H9 (cell line): ENCODE measurements around the gene HERC3. TPM values are rescaled to one million over a fixed set of nuclear protein-coding genes. Genes with fewer than 3 reads are reported as not detected.

Experiments used
- DNase-seq: peaks from one replicate; pipeline ENCODE4 v3.0.0-alpha.2; 2017
- H2AFZ ChIP-seq: one replicate; pipeline ENCODE4 v1.6.1; 2013; ENCODE audit warnings: mild to moderate bottlenecking, low read length, control low read depth, moderate library complexity
- H2AK5ac ChIP-seq: 2 replicates; pipeline ENCODE4 v1.6.1; 2013; ENCODE audit warnings: low read length, control low read depth, mixed read lengths; ENCODE audit not compliant: insufficient read length
- H2BK120ac ChIP-seq: one replicate; pipeline ENCODE4 v1.6.1; 2013; ENCODE audit warnings: low read depth, mild to moderate bottlenecking, low read length, control low read depth, inconsistent platforms; ENCODE audit not compliant: poor library complexity, severe bottlenecking
- H2BK12ac ChIP-seq: 2 replicates; pipeline ENCODE4 v1.6.1; 2013; ENCODE audit warnings: low read length, control low read depth, mixed read lengths, low read depth; ENCODE audit not compliant: insufficient read length
- H2BK15ac ChIP-seq: 2 replicates; pipeline ENCODE4 v1.6.1; 2013; ENCODE audit warnings: low read depth, low read length, control low read depth
- H2BK20ac ChIP-seq: one replicate; pipeline ENCODE4 v1.6.1; 2013; ENCODE audit warnings: low read depth, mild to moderate bottlenecking, low read length, control low read depth, inconsistent platforms; ENCODE audit not compliant: poor library complexity, severe bottlenecking
- H2BK5ac ChIP-seq: 2 replicates; pipeline ENCODE4 v1.6.1; 2013; ENCODE audit warnings: low read length, control low read depth, mixed read lengths; ENCODE audit not compliant: insufficient read length
- H3K14ac ChIP-seq: 2 replicates; pipeline ENCODE4 v1.6.1; 2013; ENCODE audit warnings: low read length, control low read depth; ENCODE audit not compliant: insufficient read depth
- H3K18ac ChIP-seq: 2 replicates; pipeline ENCODE4 v1.6.1; 2013; ENCODE audit warnings: low read depth, mild to moderate bottlenecking, mixed read lengths, low read length, control low read depth; ENCODE audit not compliant: insufficient read length
- H3K23ac ChIP-seq: 2 replicates; pipeline ENCODE4 v1.6.1; 2013; ENCODE audit warnings: low read length, control low read depth, mixed read lengths, low read depth; ENCODE audit not compliant: insufficient read length
- H3K23me2 ChIP-seq: 2 replicates; pipeline ENCODE4 v1.6.1; 2013; ENCODE audit warnings: low read depth, mild to moderate bottlenecking, mixed read lengths, low read length, control low read depth; ENCODE audit not compliant: insufficient read length, poor library complexity, severe bottlenecking
- H3K27ac ChIP-seq: 2 replicates; pipeline ENCODE4 v1.5.1; 2013; ENCODE audit warnings: low read length, control low read depth, mixed read lengths, low read depth; ENCODE audit not compliant: insufficient read length
- H3K27me3 ChIP-seq: 2 replicates; pipeline ENCODE4 v1.6.1; 2013; ENCODE audit warnings: low read length, control low read depth, inconsistent platforms; ENCODE audit not compliant: insufficient read depth
- H3K4ac ChIP-seq: 2 replicates; pipeline ENCODE4 v1.6.1; 2013; ENCODE audit warnings: low read depth, mild to moderate bottlenecking, control low read depth, inconsistent platforms, low read length, moderate library complexity
- H3K4me1 ChIP-seq: 2 replicates; pipeline ENCODE4 v1.6.1; 2013; ENCODE audit warnings: low read length, control low read depth, inconsistent platforms; ENCODE audit not compliant: insufficient read depth
- H3K4me2 ChIP-seq: 2 replicates; pipeline ENCODE4 v1.6.1; 2013; ENCODE audit warnings: low read length, control low read depth, mixed read lengths; ENCODE audit not compliant: insufficient read length, insufficient read depth
- H3K56ac ChIP-seq: 2 replicates; pipeline ENCODE4 v1.6.1; 2013; ENCODE audit warnings: low read depth, mild to moderate bottlenecking, mixed read lengths, low read length, control low read depth; ENCODE audit not compliant: insufficient read length
- H3K79me1 ChIP-seq: 2 replicates; pipeline ENCODE4 v1.6.1; 2013; ENCODE audit warnings: low read depth, mild to moderate bottlenecking, moderate library complexity, low read length, control low read depth, inconsistent platforms; ENCODE audit not compliant: insufficient read depth, poor library complexity, severe bottlenecking
- H3K79me2 ChIP-seq: 2 replicates; pipeline ENCODE4 v1.6.1; 2013; ENCODE audit warnings: low read length, control low read depth, inconsistent platforms; ENCODE audit not compliant: insufficient read depth
- H3K9ac ChIP-seq: 2 replicates; pipeline ENCODE4 v1.6.1; 2013; ENCODE audit warnings: low read length, control low read depth, mixed read lengths; ENCODE audit not compliant: insufficient read length; ENCODE audit errors: extremely low read depth
- H3K9me3 ChIP-seq: one replicate; pipeline ENCODE4 v1.6.1; 2013; ENCODE audit warnings: low read depth, low read length, inconsistent platforms; ENCODE audit not compliant: control insufficient read depth
- H3T11ph ChIP-seq: one replicate; pipeline ENCODE4 v1.6.1; 2013; ENCODE audit warnings: mild to moderate bottlenecking, low read length, control low read depth, inconsistent platforms
- H4K20me1 ChIP-seq: one replicate; pipeline ENCODE4 v1.6.1; 2013; ENCODE audit not compliant: control insufficient read depth, insufficient read length, insufficient read depth
- H4K5ac ChIP-seq: 2 replicates; pipeline ENCODE4 v1.6.1; 2013; ENCODE audit warnings: low read depth, mild to moderate bottlenecking, mixed read lengths, low read length, control low read depth; ENCODE audit not compliant: insufficient read length
- H4K8ac ChIP-seq: replicated peaks from 2 replicates; pipeline ENCODE4 v1.6.1; 2013; ENCODE audit warnings: low read length, control low read depth, mixed read lengths, low read depth; ENCODE audit not compliant: insufficient read length
- H4K91ac ChIP-seq: 2 replicates; pipeline ENCODE4 v1.6.1; 2013; ENCODE audit warnings: low read depth, mild to moderate bottlenecking, moderate library complexity, mixed read lengths, low read length, control low read depth; ENCODE audit not compliant: insufficient read length
- H3K27ac Mint-ChIP-seq, 3 experiments: 2 replicates in 2 of 3; 3 replicates in 1 of 3; pipeline ENCODE4 v1.8.0; 2020 to 2021; ENCODE audit warnings: mixed read lengths in 3 of 3, mild to moderate bottlenecking in 1 of 3, moderate library complexity in 1 of 3
- H3K27me3 Mint-ChIP-seq: 2 replicates; pipeline ENCODE4 v1.8.0; 2021; ENCODE audit warnings: low read depth, mild to moderate bottlenecking, moderate library complexity, mixed read lengths
- H3K36me3 Mint-ChIP-seq, 3 experiments: 2 replicates in 2 of 3; 3 replicates in 1 of 3; pipeline ENCODE4 v1.8.0; 2020 to 2021; ENCODE audit warnings: low read depth in 3 of 3, mixed read lengths in 3 of 3; ENCODE audit not compliant: insufficient read depth in 1 of 3
- H3K4me1 Mint-ChIP-seq, 2 experiments: 2 replicates each; pipeline ENCODE4 v1.8.0; 2020; ENCODE audit warnings: mixed read lengths in 2 of 2
- H3K4me3 Mint-ChIP-seq, 2 experiments: 2 replicates in 1 of 2; 3 replicates in 1 of 2; pipeline ENCODE4 v1.8.0; 2020 to 2021; ENCODE audit warnings: mild to moderate bottlenecking in 2 of 2, mixed read lengths in 2 of 2, moderate library complexity in 1 of 2
- H3K9me3 Mint-ChIP-seq, 2 experiments: 2 replicates in 1 of 2; 3 replicates in 1 of 2; pipeline ENCODE4 v1.8.0; 2020; ENCODE audit warnings: mild to moderate bottlenecking in 2 of 2, mixed read lengths in 2 of 2, moderate library complexity in 1 of 2
- CTCF ChIP-seq: fragments of 200-600 bp; sonication (generic); conservative IDR thresholded peaks from 3 replicates; pipeline ENCODE4 v1.8.0; 2021; ENCODE audit warnings: antibody characterized with exemption, mild to moderate bottlenecking
- WGBS: extraction: QIAGEN DNeasy Blood & Tissue Kit; methylation state at CpG from one replicate; pipeline ENCODE4 v1.1.7; 2013; ENCODE audit warnings: missing lambda C conversion rate, low lambda C conversion rate, mixed read lengths; ENCODE audit not compliant: insufficient read length; ENCODE audit errors: extremely low coverage; 5-methylcytosine and 5-hydroxymethylcytosine counted together
- total RNA-seq: library from RNA; stranded (reverse); gene quantifications from 2 replicates; pipeline ENCODE4 v1.2.1, GENCODE V29; 2021

The HERC3 gene
- total RNA-seq, 1 experiment from 2014 or later, result 2.9 TPM

GRCh38 chr4:88616275-88617150 is 24.2 kb downstream of the HERC3 start:
- no peak overlapping the region for H2BK15ac ChIP-seq
- no peak overlapping the region for H2BK20ac ChIP-seq
- Mint-ChIP-seq H3K27ac (no peak overlapping the region), H3K4me1 (peaks cover 13 to 17% of the 10 kb centered on the region in 2 experiments), H3K36me3 (no peaks in the 10 kb centered on the region), H3K27me3 (no peaks in the 10 kb centered on the region), H3K4me3 (no peak overlapping the region), H3K9me3 (no peaks in the 10 kb centered on the region)
- no peak overlapping the region for H2AFZ ChIP-seq
- no peak overlapping the region for H2BK5ac ChIP-seq
- TF ChIP-seq CTCF, result no peak
- no peak overlapping the region for H3K27ac ChIP-seq
- no peak overlapping the region for H3K56ac ChIP-seq
- no peaks in the 10 kb centered on the region for H3K27me3 ChIP-seq
- no peak overlapping the region for H3K4me2 ChIP-seq
- no peak overlapping the region for H3K18ac ChIP-seq
- H3K23ac ChIP-seq, result no peak overlapping the region
- H4K91ac ChIP-seq, result no peak overlapping the region
- no CpG with 5 or more reads among the region's 4 CpGs for WGBS
- H3K79me2 ChIP-seq, result no peaks in the 10 kb centered on the region
- H3K4ac ChIP-seq, result no peak overlapping the region
- no peak overlapping the region for H3T11ph ChIP-seq
- H2BK12ac ChIP-seq, result no peak overlapping the region
- H3K23me2 ChIP-seq, result no peaks in the 10 kb centered on the region
- no peak overlapping the region for H2AK5ac ChIP-seq
- H3K4me1 ChIP-seq, result peaks cover 4% of the 10 kb centered on the region
- no peak overlapping the region for H4K8ac ChIP-seq
- H3K9me3 ChIP-seq, result no peaks in the 10 kb centered on the region
- H3K9ac ChIP-seq, result no peak overlapping the region
- H4K5ac ChIP-seq, result no peak overlapping the region
- no peak for DNase-seq
- no peak overlapping the region for H3K14ac ChIP-seq
- no peaks in the 10 kb centered on the region for H4K20me1 ChIP-seq
- no peaks in the 10 kb centered on the region for H3K79me1 ChIP-seq
- no peak overlapping the region for H2BK120ac ChIP-seq
